ENCODE results near the gene MCTP1.
"Not testable (repeated sequence)": the region's sequence is repeated elsewhere in the genome, so short reads cannot be mapped to it uniquely, and the experiment has no call there.

The MCTP1 gene

DNA sequence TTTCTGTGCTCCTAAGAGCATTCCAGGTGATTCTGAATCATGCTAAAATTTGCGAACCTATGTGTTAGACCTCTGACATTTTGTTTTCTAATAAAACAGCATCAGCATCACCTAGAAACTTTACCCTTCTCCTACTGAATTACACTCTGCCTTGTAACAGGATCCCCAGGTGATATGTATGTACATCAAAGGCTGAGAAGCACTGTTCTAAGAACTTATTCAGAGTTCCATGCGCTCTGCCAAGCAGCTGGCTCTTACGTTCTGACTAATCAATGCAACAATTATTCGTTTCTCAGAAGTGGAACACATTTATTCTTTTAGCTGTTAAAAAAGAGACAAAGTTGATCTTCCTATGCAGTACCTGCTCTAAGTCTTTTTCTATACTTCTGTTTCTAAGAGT is 437.9 kb downstream of the MCTP1 start:
- H3K36me3 ChIP-seq (replicated peaks; ENCODE audit: insufficient read depth, low read length), result no peaks in the 10 kb centered on the region
- no peaks in the 10 kb centered on the region for H3K4me1 ChIP-seq (ENCODE audit: low read length)
- no peaks in the 10 kb centered on the region for H3K27me3 ChIP-seq (replicated peaks; ENCODE audit: insufficient read depth, low read length)
- H3K9me3 ChIP-seq (replicated peaks; ENCODE audit: insufficient read depth, low read length), result no peaks in the 10 kb centered on the region
- H3K9me2 ChIP-seq (replicated peaks; ENCODE audit: insufficient read depth, low read length), result no peaks in the 10 kb centered on the region
- no peak overlapping the region for H3K27ac ChIP-seq (ENCODE audit: low read length)
- no peak overlapping the region for H3K9ac ChIP-seq (ENCODE audit: low read length)
- H3K4me2 ChIP-seq (ENCODE audit: low read depth, low read length), result no peak overlapping the region
- no peak for DNase-seq
- TF ChIP-seq, protein P1, sequence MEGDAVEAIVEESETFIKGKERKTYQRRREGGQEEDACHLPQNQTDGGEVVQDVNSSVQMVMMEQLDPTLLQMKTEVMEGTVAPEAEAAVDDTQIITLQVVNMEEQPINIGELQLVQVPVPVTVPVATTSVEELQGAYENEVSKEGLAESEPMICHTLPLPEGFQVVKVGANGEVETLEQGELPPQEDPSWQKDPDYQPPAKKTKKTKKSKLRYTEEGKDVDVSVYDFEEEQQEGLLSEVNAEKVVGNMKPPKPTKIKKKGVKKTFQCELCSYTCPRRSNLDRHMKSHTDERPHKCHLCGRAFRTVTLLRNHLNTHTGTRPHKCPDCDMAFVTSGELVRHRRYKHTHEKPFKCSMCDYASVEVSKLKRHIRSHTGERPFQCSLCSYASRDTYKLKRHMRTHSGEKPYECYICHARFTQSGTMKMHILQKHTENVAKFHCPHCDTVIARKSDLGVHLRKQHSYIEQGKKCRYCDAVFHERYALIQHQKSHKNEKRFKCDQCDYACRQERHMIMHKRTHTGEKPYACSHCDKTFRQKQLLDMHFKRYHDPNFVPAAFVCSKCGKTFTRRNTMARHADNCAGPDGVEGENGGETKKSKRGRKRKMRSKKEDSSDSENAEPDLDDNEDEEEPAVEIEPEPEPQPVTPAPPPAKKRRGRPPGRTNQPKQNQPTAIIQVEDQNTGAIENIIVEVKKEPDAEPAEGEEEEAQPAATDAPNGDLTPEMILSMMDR (IDR thresholded peaks at IDR 0.05; ENCODE audit: low read length), result no peak
- no peak for TF ChIP-seq EZH2 (optimal IDR thresholded peaks at IDR 0.05; ENCODE audit: low read depth, low read length)
- TF ChIP-seq EZH2phosphoT487 (IDR thresholded peaks at IDR 0.05; ENCODE audit: low read length), result no peak
- H3F3A ChIP-seq (ENCODE audit: insufficient read depth, low read length), result no peaks in the 10 kb centered on the region
- H3K4me3 ChIP-seq (ENCODE audit: low read length), result no peak overlapping the region
- no peak overlapping the region for H2AFZ ChIP-seq (ENCODE audit: low read length)
- H4K20me1 ChIP-seq (ENCODE audit: insufficient read depth, low read length), result no peaks in the 10 kb centered on the region
- H3K79me2 ChIP-seq (ENCODE audit: low read length), result no peaks in the 10 kb centered on the region

DNA sequence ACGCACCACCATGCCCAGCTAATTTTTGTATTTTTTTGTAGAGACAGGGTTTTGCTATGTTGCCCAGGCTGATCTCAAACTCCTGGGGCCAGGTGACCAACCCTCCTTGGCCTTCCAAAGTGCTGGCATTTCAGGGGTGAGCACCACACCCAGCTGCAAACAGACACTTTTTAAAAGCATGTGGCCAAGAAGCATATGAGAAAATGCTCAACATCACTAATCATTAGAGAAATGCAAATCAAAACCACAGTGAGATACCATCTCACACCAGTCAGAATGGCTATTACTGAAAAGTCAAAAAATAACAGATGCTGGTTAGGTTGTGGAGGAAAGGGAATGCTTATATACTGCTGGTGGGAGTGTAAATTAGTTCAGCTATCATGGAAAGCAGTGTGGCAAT is 439.2 kb downstream of the MCTP1 start:
- not testable (repeated sequence) for H3F3A ChIP-seq (ENCODE audit: insufficient read depth, low read length); H4K20me1 ChIP-seq (ENCODE audit: insufficient read depth, low read length); H3K9me2 ChIP-seq (replicated peaks; ENCODE audit: insufficient read depth, low read length); H3K27me3 ChIP-seq (replicated peaks; ENCODE audit: insufficient read depth, low read length); H3K36me3 ChIP-seq (replicated peaks; ENCODE audit: insufficient read depth, low read length); H3K9me3 ChIP-seq (replicated peaks; ENCODE audit: insufficient read depth, low read length); H3K4me1 ChIP-seq (ENCODE audit: low read length); H3K4me2 ChIP-seq (ENCODE audit: low read depth, low read length); H3K9ac ChIP-seq (ENCODE audit: low read length); H3K4me3 ChIP-seq (ENCODE audit: low read length); DNase-seq; H2AFZ ChIP-seq (ENCODE audit: low read length); H3K27ac ChIP-seq (ENCODE audit: low read length); H3K79me2 ChIP-seq (ENCODE audit: low read length)

DNA sequence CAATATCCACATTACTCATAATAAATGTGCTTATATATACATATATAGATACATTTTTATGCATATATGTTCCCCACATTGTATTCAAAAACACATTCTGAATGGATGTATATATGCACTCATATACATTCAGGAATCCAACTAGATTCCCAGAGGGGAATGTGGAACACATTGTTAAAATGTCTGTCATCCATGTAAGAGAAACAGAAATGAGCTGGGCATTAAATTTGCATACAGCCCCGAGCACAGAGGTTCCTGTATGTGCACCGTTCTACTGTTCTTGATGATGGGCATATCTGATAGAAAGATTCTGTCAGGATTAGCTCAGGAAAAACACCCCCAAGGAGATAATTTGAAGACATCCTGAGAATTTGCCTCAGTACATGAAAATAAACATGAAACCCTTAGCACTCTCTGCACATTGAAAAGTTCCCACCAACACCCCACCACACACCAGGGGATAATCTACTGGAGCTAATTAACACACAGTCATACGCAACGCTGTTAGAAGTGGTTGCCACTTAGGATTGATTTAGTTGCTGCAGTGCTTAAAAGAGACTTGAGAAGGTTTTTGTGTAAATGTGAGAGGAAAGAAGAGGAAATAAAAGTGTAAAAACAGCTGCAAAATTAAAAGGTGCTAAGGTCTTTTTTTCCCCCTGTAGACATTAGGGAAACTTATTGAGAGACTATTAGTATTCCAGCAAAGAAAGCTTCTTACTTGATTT is 443.1 kb downstream of the MCTP1 start:
- H3K4me2 ChIP-seq (ENCODE audit: low read depth, low read length), result no peak overlapping the region
- no peak overlapping the region for H3K4me3 ChIP-seq (ENCODE audit: low read length)
- TF ChIP-seq, protein P1 (IDR thresholded peaks at IDR 0.05; ENCODE audit: low read length), result no peak
- TF ChIP-seq EZH2phosphoT487 (IDR thresholded peaks at IDR 0.05; ENCODE audit: low read length), result no peak
- no peak overlapping the region for H2AFZ ChIP-seq (ENCODE audit: low read length)
- H3K9me3 ChIP-seq (replicated peaks; ENCODE audit: insufficient read depth, low read length), result no peaks in the 10 kb centered on the region
- H3K4me1 ChIP-seq (ENCODE audit: low read length), result no peaks in the 10 kb centered on the region
- no peak for DNase-seq
- no peaks in the 10 kb centered on the region for H3K9me2 ChIP-seq (replicated peaks; ENCODE audit: insufficient read depth, low read length)
- no peak overlapping the region for H3K27ac ChIP-seq (ENCODE audit: low read length)
- no peaks in the 10 kb centered on the region for H4K20me1 ChIP-seq (ENCODE audit: insufficient read depth, low read length)
- H3K9ac ChIP-seq (ENCODE audit: low read length), result no peak overlapping the region
- H3K27me3 ChIP-seq (replicated peaks; ENCODE audit: insufficient read depth, low read length), result no peaks in the 10 kb centered on the region
- H3K79me2 ChIP-seq (ENCODE audit: low read length), result no peaks in the 10 kb centered on the region
- no peaks in the 10 kb centered on the region for H3K36me3 ChIP-seq (replicated peaks; ENCODE audit: insufficient read depth, low read length)
- no peaks in the 10 kb centered on the region for H3F3A ChIP-seq (ENCODE audit: insufficient read depth, low read length)

DNA sequence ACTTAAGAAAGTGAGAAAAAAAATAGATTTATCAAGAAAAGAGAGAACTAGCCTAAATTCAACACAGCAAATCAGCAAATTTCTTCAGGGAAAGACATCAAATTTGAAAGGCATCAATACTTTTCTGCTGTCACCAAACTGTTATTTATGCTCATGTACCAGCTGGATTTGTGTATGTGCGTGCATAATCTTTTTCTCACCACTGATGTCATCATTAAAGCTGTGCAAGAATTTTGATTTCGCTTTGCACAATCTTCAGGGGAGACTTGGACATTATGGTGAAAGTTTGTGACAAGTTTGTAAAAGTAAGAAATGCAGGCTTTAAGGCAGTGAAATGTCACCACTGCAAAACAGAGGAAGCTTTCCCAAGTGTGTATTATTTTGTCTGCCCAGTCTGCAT is 451.0 kb downstream of the MCTP1 start:
- no peak overlapping the region for H3K4me2 ChIP-seq (ENCODE audit: low read depth, low read length)
- no peak overlapping the region for H2AFZ ChIP-seq (ENCODE audit: low read length)
- H4K20me1 ChIP-seq (ENCODE audit: insufficient read depth, low read length), result no peaks in the 10 kb centered on the region
- TF ChIP-seq EZH2phosphoT487 (IDR thresholded peaks at IDR 0.05; ENCODE audit: low read length) (no peak), EZH2 (optimal IDR thresholded peaks at IDR 0.05; ENCODE audit: low read depth, low read length) (no peak)
- TF ChIP-seq, protein P1 (IDR thresholded peaks at IDR 0.05; ENCODE audit: low read length), result no peak
- H3K36me3 ChIP-seq (replicated peaks; ENCODE audit: insufficient read depth, low read length), result no peaks in the 10 kb centered on the region
- no peaks in the 10 kb centered on the region for H3F3A ChIP-seq (ENCODE audit: insufficient read depth, low read length)
- H3K9me2 ChIP-seq (replicated peaks; ENCODE audit: insufficient read depth, low read length), result no peaks in the 10 kb centered on the region
- H3K4me3 ChIP-seq (ENCODE audit: low read length), result no peak overlapping the region
- no peak for DNase-seq
- no peaks in the 10 kb centered on the region for H3K79me2 ChIP-seq (ENCODE audit: low read length)
- no peaks in the 10 kb centered on the region for H3K4me1 ChIP-seq (ENCODE audit: low read length)
- no peak overlapping the region for H3K9ac ChIP-seq (ENCODE audit: low read length)
- H3K27me3 ChIP-seq (replicated peaks; ENCODE audit: insufficient read depth, low read length), result no peaks in the 10 kb centered on the region
- H3K27ac ChIP-seq (ENCODE audit: low read length), result no peak overlapping the region
- no peaks in the 10 kb centered on the region for H3K9me3 ChIP-seq (replicated peaks; ENCODE audit: insufficient read depth, low read length)

All from MM.1S (cell line).